ENCODE measurements around the gene APOL1.
"Not testable (repeated sequence)": the region's sequence is repeated elsewhere in the genome, so short reads cannot be mapped to it uniquely, and the experiment has no call there.

- TF ChIP-seq RAD21 (IDR thresholded peaks at IDR 0.05; ENCODE audit: low read depth); EGR1 (IDR thresholded peaks at IDR 0.05; ENCODE audit: low read depth); CTCF (IDR thresholded peaks at IDR 0.05 in 2 of 3, conservative IDR thresholded peaks at IDR 0.05 in 1 of 3; ENCODE audit: borderline replicate concordance in 1 of 3, insufficient read depth in 1 of 3, low read depth in 2 of 3, low read length in 2 of 3); EZH2 (IDR thresholded peaks at IDR 0.05); SP1 (IDR thresholded peaks at IDR 0.05; ENCODE audit: low read depth); ZNF274 (IDR thresholded peaks at IDR 0.05; ENCODE audit: low read depth, low read length); POLR2A (IDR thresholded peaks at IDR 0.05; ENCODE audit: borderline replicate concordance, extremely low read depth, insufficient read depth, insufficient read length): not testable (repeated sequence)
These were observed 21.9 kb upstream of the APOL1 start for GRCh38 chr22:36231051-36231450.

All from HCT116 (cell line).